ENCODE results near the gene RAD21L1.

The RAD21L1 gene

DNA sequence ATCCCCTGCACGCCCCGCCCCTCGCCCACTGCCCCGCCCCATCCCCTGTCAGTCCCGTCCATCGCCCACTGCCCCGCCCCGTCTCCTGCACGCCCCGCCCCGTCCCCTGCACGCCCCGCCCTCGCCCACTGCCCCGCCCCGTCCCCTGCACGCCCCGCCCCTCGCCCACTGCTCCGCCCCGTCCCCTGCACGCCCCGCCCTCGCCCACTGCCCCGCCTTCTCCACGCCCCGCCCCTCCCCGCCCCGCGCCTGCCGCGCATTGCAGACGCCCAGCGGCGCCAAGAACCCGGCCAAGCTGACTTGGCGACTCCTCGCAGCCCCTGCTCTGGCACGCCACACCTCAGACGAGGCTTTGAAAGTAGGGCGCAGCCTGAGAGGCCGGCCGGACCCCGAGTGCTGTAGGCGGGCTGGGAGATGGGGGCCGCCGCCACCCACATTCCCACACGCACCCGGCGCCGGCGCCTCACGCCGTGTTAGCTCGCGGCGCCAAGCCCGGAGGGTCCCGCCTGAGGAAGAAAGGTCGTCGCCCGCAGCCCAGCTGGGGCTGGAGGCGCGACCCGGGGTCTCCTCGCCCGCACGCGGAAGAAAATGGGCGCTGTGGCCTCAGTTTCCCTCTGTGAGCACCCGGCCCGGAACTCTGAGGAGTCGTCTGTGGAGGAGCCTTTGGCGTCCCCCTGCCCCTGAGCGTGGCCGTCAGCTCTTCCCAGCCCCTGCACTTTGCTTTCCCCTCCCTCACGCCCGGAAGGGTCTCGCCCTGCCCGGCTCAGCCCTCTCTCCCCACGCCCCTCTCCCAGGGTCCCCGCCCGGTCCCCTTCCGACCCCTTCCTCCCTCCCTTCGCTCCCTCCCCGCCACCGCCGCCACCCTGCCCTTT lies at the start of gene RAD21L1:
Gene RAD21L1, plus strand, starts transcription at position 262 of the 872 bp plus-strand sequence. CDS start 2,410 bp downstream, outside the sequence.
- DNase-seq = peak; percentile 75

GRCh38 chr20:1177680-1178079 lies 48.2 kb upstream of the RAD21L1 start:
- DNase-seq = peak; percentile 10

GRCh38 chr20:1178103-1178502 lies 47.7 kb upstream of the RAD21L1 start:
- DNase-seq = no peak

- DNase-seq = no peak
Measured at GRCh38 chr20:1178623-1179022, 47.2 kb upstream of the RAD21L1 start.

GRCh38 chr20:1180949-1181348 lies 44.9 kb upstream of the RAD21L1 start:
- DNase-seq = no peak

GRCh38 chr20:1182106-1182505 lies 43.7 kb upstream of the RAD21L1 start:
- DNase-seq = no peak

- no peak for DNase-seq
Measured at GRCh38 chr20:1183153-1183552, 42.7 kb upstream of the RAD21L1 start.

DNA sequence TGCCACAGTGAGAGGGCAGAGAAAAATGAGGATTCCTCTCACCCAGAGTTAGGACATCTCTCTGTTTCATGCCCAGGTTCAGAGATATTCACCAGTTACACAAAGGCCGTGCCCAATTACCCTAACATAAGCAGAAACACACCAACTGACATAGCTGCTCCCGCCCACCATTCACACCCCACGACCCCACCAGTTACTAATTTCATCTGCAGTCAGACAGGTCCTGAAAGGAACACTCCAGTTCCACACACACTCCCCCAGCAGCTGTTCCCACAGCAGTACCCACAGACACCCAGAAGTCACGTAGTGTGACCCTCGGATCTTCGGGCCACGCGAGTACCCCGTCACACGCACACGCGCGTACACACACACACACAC lies 41.6 kb upstream of the RAD21L1 start:
- DNase-seq = no peak

GRCh38 chr20:1184638-1185315 lies 41.1 kb upstream of the RAD21L1 start, which contains the start of gene TMEM74B:
TSS of gene TMEM74B (minus strand) at chr20:1184981. CDS start at chr20:1183801, 1,180 bp downstream.
- no peak for DNase-seq

DNA sequence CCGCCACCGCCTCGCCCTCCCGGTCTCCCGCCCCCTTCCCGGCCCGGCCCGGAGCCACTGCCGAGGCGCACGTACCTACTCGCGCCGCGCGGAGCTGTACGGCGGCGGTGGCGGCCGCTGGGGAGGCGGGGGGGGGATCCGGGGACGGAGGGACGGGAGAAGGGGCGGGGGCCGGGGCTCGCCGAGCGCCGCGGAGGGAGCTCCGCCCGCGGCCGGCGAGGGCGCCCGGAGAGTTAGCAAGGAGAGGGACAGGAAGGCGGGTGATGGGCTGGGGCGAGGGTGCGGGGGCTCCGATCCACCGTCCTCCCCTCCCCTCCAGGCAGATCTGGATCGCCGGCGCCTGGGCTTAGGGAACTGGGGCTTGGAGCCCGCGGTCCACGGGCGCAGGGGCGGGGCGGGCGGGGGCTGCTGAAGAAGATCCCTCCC lies 40.5 kb upstream of the RAD21L1 start:
- DNase-seq = no peak

- peak; percentile 44 for DNase-seq
Measured at GRCh38 chr20:1185790-1186334, 40.0 kb upstream of the RAD21L1 start.

- no peak for DNase-seq
Measured at GRCh38 chr20:1186367-1186991, 39.4 kb upstream of the RAD21L1 start.

DNA sequence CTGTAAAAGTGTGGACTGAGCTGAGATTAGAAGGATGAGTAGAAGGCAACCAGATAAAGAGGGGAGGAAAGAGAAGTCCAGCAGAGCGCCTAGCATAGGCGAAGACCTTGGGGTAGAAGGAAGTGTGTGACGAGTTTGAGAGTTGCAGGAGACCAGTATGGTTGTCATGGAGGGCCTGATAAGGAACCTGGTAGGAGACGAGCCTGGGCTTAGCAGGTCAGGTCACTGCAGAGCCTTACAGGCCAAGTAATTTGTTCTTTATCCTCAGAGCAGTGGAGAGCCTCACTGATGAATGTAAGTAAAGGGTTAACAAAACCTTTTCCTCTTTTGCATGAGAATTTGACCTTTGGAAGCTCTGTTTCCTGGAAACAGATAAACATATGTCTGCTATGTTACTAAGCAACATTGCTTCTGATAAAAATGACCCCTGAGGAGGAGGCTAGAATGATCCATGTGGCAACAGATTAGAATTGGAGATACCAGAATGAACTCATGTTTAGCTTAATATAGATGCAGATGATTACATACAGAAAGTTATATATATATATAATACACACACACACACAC lies 38.2 kb upstream of the RAD21L1 start:
- no peak for DNase-seq

DNA sequence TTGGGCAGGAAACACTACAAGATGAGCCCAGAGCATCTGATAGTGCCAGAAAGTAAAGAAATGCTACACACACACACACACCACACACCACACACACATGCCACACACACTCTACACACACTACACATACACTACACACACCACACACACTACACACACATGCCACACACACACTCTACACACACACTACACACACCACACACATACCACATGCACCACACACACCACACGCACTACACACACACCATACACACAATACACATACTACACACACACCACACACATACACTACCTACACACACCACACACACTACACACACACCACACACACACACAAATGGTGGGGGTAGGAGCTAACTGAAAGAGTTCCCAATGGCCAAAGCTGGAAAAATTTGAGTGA lies 37.5 kb upstream of the RAD21L1 start:
- DNase-seq = no peak

- no peak for DNase-seq
Measured at GRCh38 chr20:1189827-1190226, 36.0 kb upstream of the RAD21L1 start.

- no peak for DNase-seq
Measured at GRCh38 chr20:1190847-1191246, 35.0 kb upstream of the RAD21L1 start.

GRCh38 chr20:1191299-1191698 lies 34.5 kb upstream of the RAD21L1 start:
- DNase-seq = no peak

DNA sequence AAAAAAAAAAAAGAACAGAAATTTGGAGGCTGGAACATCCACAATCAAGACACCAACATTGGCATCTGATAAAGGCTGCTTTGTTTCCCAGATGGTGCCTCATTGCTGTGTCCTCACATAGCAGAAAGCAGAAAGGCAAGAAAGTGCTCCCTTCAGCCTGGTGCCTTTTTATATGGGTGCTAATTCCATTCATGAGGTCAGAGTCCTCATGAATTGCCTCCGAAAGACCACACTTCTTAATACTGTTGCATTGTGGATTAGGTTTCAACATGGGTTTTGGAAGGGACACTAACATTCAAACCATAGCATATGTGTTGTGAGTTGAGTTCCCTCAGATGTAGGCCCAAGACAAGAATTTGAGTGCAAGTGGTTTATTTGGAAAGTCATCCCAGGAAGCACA lies 30.6 kb upstream of the RAD21L1 start:
- no peak for DNase-seq

DNA sequence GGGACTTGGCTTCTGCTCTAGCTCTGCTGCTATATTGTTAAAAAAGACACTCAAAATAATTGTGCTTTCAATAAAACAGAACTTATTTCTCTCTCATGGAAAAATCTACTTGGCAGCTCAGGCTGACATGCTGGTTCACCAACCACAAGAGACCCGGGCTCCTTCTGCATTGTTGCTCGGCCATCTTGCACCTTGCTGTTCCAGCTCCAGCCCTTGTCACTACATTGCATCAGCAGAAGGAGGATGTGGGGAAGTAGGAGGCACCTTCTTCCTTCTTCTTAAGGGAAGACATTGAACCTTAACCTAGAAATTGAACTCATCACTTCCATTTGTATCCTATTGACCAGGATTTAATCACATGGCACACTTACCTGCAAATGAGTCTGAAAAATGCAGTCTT lies 29.2 kb upstream of the RAD21L1 start:
- DNase-seq = no peak

GRCh38 chr20:1197801-1198200 lies 28.0 kb upstream of the RAD21L1 start:
- DNase-seq = no peak

DNA sequence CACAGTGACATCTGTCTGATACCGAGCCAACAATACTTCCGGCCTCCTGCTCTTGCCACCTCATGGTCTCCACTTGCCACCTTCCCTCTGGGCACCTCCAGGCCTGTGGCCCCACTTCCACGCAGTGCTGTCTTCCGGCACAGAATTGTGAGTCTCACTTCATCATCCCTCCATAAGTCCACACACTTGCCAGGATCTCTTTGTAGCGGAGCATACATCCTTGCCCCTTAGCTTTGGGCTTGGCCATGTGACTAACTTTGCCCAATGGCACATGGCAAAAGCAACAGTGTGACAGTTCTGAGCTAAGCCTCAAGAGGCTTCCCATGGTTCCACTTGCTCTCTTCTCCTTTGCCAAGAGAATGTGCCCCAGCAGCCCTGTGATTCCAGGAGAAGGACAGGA lies 27.1 kb upstream of the RAD21L1 start:
- no peak for DNase-seq

DNA sequence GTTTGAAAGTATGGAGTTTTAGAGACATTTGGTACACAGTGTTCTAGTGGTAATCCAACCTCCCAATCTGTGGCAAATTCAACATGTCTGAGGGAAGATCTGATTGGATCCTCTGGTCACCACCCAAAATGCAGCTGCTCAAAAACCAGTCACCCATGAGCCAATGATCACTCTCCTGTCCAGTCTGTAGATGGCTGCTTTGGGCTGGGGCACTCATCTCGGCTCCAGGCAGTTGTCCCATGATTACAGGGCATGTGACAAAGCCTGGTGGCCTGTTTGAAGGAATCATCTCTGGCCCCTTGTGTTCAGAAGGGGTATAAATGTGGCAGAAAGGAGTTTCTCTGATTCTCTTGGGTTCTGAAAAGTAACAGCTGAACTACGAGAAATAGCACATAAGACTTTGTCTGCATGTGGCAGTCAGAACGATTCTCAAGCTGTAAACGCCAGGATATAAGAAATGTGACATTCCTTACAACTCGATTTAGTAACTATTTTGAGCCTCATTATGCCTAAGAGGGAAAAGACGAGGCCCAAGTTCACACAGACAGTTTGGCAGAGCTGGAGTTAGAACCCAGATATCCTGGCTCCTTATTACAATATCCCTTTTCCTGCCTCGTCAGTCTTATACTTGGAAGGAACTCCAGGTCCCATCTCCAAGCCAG lies 26.5 kb upstream of the RAD21L1 start:
- no peak for DNase-seq

DNA sequence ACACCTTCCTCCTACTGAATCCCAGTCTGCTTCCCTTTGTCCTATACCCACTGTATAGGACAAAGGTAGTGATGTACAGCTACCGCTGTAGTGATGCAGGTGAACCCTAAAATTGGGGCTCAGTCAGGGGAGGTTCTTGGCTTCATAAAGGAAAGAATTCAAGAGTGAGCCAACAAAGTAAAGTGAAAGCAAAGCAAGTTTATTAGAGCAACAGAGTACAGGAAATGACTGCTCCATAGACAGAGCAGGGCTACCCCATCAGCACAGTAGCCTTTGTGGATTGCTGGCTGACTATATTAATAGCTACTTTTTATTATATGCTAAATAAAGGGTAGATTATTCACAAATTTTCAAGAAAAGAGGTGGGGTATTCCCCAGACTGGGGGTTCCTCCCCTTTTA lies 25.9 kb upstream of the RAD21L1 start:
- DNase-seq = no peak

Measured in EL (cell line).